ENCODE results near the gene CPE.

The CPE gene

GRCh38 chr4:165393051-165393450, 14.2 kb downstream of the CPE start:
- H3K27ac ChIP-seq (ENCODE audit: low read length), result no peak overlapping the region
- no peaks in the 10 kb centered on the region for H3K36me3 ChIP-seq (replicated peaks; ENCODE audit: low read depth, low read length)
- no peaks in the 10 kb centered on the region for H4K20me1 ChIP-seq (ENCODE audit: insufficient read depth, low read length)
- TF ChIP-seq CTCF (IDR thresholded peaks at IDR 0.05; ENCODE audit: low read depth, low read length), result no peak
- no peak for TF ChIP-seq EZH2phosphoT487 (IDR thresholded peaks at IDR 0.05; ENCODE audit: low read depth)
- H3K9me3 ChIP-seq (ENCODE audit: insufficient read depth, low read length), result no peaks in the 10 kb centered on the region
- H3K79me2 ChIP-seq (ENCODE audit: low read length), result no peaks in the 10 kb centered on the region
- no peak overlapping the region for H3K4me3 ChIP-seq (ENCODE audit: low read length)
- no peak overlapping the region for H3K4me2 ChIP-seq (ENCODE audit: low read length)
- H3K27me3 ChIP-seq (ENCODE audit: low read depth, low read length), result no peaks in the 10 kb centered on the region
- H3K9ac ChIP-seq (ENCODE audit: low read length), result no peak overlapping the region
- H3K4me1 ChIP-seq (ENCODE audit: low read length), result no peaks in the 10 kb centered on the region
- no peak overlapping the region for H2AFZ ChIP-seq (ENCODE audit: low read depth, low read length)

GRCh38 chr4:165393704-165394103, 14.9 kb downstream of the CPE start:
- Histone ChIP-seq H3K27ac (ENCODE audit: low read length) (no peak overlapping the region), H4K20me1 (ENCODE audit: insufficient read depth, low read length) (no peaks in the 10 kb centered on the region), H3K9ac (ENCODE audit: low read length) (no peak overlapping the region), H3K4me3 (ENCODE audit: low read length) (no peak overlapping the region), H3K4me1 (ENCODE audit: low read length) (no peaks in the 10 kb centered on the region), H3K36me3 (replicated peaks; ENCODE audit: low read depth, low read length) (no peaks in the 10 kb centered on the region), H3K79me2 (ENCODE audit: low read length) (no peaks in the 10 kb centered on the region), H2AFZ (ENCODE audit: low read depth, low read length) (no peak overlapping the region), H3K27me3 (ENCODE audit: low read depth, low read length) (no peaks in the 10 kb centered on the region), H3K4me2 (ENCODE audit: low read length) (no peak overlapping the region), H3K9me3 (ENCODE audit: insufficient read depth, low read length) (no peaks in the 10 kb centered on the region)
- no peak for TF ChIP-seq EZH2phosphoT487 (IDR thresholded peaks at IDR 0.05; ENCODE audit: low read depth)

- Histone ChIP-seq H3K79me2 (ENCODE audit: low read length) (no peaks in the 10 kb centered on the region), H3K9ac (ENCODE audit: low read length) (no peak overlapping the region), H3K4me3 (ENCODE audit: low read length) (no peak overlapping the region), H3K27ac (ENCODE audit: low read length) (no peak overlapping the region), H3K4me2 (ENCODE audit: low read length) (no peak overlapping the region), H4K20me1 (ENCODE audit: insufficient read depth, low read length) (no peaks in the 10 kb centered on the region), H3K36me3 (replicated peaks; ENCODE audit: low read depth, low read length) (no peaks in the 10 kb centered on the region), H3K27me3 (ENCODE audit: low read depth, low read length) (no peaks in the 10 kb centered on the region), H3K9me3 (ENCODE audit: insufficient read depth, low read length) (no peaks in the 10 kb centered on the region), H2AFZ (ENCODE audit: low read depth, low read length) (no peak overlapping the region), H3K4me1 (ENCODE audit: low read length) (no peaks in the 10 kb centered on the region)
- TF ChIP-seq CTCF (IDR thresholded peaks at IDR 0.05; ENCODE audit: low read depth, low read length) (no peak), EZH2phosphoT487 (IDR thresholded peaks at IDR 0.05; ENCODE audit: low read depth) (no peak)
These were observed 15.5 kb downstream of the CPE start for GRCh38 chr4:165394275-165394674.

- H2AFZ ChIP-seq (ENCODE audit: low read depth, low read length), result no peak overlapping the region
- H3K4me1 ChIP-seq (ENCODE audit: low read length), result no peaks in the 10 kb centered on the region
- H3K79me2 ChIP-seq (ENCODE audit: low read length), result no peaks in the 10 kb centered on the region
- no peaks in the 10 kb centered on the region for H3K9me3 ChIP-seq (ENCODE audit: insufficient read depth, low read length)
- no peak overlapping the region for H3K27ac ChIP-seq (ENCODE audit: low read length)
- no peaks in the 10 kb centered on the region for H3K36me3 ChIP-seq (replicated peaks; ENCODE audit: low read depth, low read length)
- H3K27me3 ChIP-seq (ENCODE audit: low read depth, low read length), result no peaks in the 10 kb centered on the region
- H3K4me2 ChIP-seq (ENCODE audit: low read length), result no peak overlapping the region
- H4K20me1 ChIP-seq (ENCODE audit: insufficient read depth, low read length), result no peaks in the 10 kb centered on the region
- no peak overlapping the region for H3K9ac ChIP-seq (ENCODE audit: low read length)
- no peak overlapping the region for H3K4me3 ChIP-seq (ENCODE audit: low read length)
- TF ChIP-seq CTCF (IDR thresholded peaks at IDR 0.05; ENCODE audit: low read depth, low read length), result no peak
- no peak for TF ChIP-seq EZH2phosphoT487 (IDR thresholded peaks at IDR 0.05; ENCODE audit: low read depth)
These were observed 19.8 kb downstream of the CPE start for GRCh38 chr4:165398570-165398969.

- no peaks in the 10 kb centered on the region for H3K79me2 ChIP-seq (ENCODE audit: low read length)
- no peaks in the 10 kb centered on the region for H4K20me1 ChIP-seq (ENCODE audit: insufficient read depth, low read length)
- H3K27ac ChIP-seq (ENCODE audit: low read length), result no peak overlapping the region
- no peaks in the 10 kb centered on the region for H3K36me3 ChIP-seq (replicated peaks; ENCODE audit: low read depth, low read length)
- TF ChIP-seq CTCF (IDR thresholded peaks at IDR 0.05; ENCODE audit: low read depth, low read length) (no peak), EZH2phosphoT487 (IDR thresholded peaks at IDR 0.05; ENCODE audit: low read depth) (no peak)
- H3K9ac ChIP-seq (ENCODE audit: low read length), result no peak overlapping the region
- no peak overlapping the region for H3K4me3 ChIP-seq (ENCODE audit: low read length)
- H3K4me2 ChIP-seq (ENCODE audit: low read length), result no peak overlapping the region
- H3K4me1 ChIP-seq (ENCODE audit: low read length), result no peaks in the 10 kb centered on the region
- H2AFZ ChIP-seq (ENCODE audit: low read depth, low read length), result no peak overlapping the region
- no peaks in the 10 kb centered on the region for H3K9me3 ChIP-seq (ENCODE audit: insufficient read depth, low read length)
- H3K27me3 ChIP-seq (ENCODE audit: low read depth, low read length), result no peaks in the 10 kb centered on the region
These were observed 23.6 kb downstream of the CPE start for GRCh38 chr4:165402375-165402774.
